Activated CD4-positive, alpha-beta T cell treated with anti-CD3 and anti-CD28 coated beads, Interleukin-2, amount 50 U/mL, for 16 hours (primary cell): Measurements from ENCODE around the gene TMEM175.
A peak's percentile ranks its signal among the peaks of the same experiment; 100 is the strongest.
"Not testable (repeated sequence)": the region's sequence is repeated elsewhere in the genome, so short reads cannot be mapped to it uniquely, and the experiment has no call there.

Experiments
- DNase-seq: peaks from one replicate; pipeline ENCODE4 v3.0.0-alpha.2; 2020

TMEM175 gene

DNA sequence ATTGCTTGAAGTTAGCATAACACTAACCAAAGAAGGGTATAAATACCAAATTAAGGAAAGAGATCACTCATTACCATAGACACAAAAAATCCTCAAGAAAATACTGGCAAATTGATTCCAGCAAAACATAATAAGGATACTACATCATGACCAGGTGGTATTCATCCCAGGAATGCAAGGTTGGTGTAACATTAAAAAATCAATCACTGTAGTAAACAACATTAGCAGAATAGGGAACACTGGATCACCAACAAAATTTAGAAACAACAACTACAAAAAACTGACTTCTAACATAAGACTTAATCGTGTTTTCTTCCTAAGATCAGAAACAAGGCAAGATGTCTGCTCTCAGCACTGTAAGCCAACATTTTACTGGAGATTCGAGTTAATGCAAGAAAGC, 14.3 kb upstream of the TMEM175 start:
- DNase-seq: no peak

DNA sequence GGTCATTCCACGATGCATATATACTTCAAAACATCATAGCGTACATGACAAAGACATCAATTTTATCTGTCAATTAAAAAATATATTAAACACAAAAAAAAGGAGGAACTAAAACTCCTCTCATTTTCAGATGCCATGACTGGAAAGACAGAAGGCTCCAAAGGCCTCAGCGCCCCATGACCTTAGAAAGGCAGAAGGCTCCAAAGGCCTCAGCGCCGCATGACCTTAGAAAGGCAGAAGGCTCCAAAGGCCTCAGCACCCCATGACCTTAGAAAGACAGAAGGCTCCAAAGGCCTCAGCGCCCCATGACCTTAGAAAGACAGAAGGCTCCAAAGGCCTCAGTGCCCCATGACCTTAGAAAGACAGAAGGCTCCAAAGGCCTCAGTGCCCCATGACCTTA, 13.7 kb upstream of the TMEM175 start:
- not testable (repeated sequence) for DNase-seq

DNA sequence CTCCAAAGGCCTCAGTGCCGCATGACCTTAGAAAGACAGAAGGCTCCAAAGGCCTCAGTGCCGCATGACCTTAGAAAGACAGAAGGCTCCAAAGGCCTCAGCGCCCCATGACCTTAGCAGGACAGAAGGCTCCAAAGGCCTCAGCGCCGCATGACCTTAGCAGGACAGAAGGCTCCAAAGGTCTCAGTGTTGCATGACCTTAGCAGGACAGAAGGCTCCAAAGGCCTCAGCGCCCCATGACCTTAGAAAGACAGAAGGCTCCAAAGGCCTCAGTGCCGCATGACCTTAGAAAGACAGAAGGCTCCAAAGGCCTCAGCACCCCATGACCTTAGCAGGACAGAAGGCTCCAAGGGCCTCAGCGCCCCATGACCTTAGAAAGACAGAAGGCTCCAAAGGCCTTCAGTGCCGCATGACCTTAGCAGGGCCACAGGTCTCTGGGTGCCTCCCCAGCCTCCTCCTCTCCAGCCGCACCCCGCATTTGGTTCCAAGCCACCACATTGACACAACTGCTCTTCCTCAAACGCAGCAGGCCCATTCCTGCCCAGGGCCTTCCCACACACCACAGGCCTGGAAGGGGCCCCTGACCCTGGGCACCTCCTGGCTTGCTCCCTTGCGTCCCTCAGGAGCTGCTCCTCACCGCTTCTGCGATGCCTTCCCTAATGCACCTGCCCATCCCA, 13.1 kb upstream of the TMEM175 start:
- not testable (repeated sequence) for DNase-seq

DNA sequence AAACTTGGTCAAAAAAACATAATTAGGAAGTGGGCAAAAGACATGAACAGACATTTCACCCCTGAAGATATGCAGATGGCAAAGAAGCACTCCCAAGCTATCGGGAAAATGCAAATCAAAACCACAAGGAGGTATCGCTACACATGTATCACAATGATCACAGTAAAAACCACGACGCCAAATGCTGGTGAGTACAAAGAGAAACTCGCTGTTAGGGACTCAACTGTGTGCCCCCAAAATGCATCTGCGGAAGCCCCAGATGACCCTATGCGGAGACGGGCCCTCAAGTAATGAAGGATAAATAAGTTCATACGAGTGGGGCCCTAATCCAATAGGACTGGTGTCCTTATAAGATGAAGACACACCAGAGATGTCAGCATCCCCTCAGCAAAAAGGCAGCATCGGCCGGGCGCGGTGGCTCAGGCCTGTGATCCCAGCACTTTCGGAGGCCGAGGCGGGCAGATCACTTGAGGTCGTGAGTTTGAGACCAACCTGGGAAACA, 10.4 kb upstream of the TMEM175 start:
- peak; percentile 58 for DNase-seq

DNA sequence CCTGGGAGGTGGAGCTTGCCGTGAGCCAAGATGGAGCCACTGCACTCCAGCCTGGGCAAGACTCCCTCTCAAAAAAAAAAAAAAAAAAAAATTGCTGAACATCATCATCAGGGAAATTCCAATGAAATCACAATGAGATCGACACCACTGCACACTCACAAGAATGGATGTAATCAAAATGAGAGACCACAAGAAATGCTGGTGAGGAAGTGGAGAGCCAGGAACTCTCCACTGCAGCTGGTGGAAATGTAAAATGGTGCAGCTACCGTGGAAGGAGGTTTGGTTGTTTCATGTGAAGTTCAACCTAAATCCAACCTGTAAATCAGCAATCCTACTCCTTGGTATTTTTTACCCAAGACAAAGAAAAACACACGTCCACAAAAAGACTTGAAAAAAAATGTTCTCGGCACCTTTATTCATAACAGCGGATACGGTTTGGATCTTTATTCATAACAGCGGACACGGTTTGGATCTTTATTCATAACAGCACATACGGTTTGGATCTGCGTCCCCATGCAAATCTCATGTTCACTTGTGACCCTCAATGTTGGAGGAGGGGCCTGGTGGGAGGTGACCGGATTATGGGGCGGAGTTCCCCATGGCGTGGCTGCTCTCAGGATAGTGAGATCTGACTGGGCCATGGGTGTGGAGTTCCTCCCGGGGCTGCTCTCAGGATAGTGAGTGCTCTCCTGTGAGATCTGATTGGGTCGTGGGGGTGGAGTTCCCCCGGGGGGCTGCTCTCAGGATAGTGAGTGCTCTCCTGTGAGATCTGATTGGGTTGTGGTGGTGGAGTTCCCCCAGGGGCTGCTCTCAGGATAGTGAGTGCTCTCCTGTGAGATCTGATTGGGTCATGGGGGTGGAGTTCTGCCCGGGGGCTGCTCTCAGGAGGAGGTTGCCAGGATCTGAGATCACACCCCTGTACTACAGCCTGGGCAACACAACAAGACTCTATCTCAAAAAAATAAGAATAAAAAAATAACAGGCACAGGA, 7.9 kb upstream of the TMEM175 start:
- DNase-seq: peak; percentile 48

DNA sequence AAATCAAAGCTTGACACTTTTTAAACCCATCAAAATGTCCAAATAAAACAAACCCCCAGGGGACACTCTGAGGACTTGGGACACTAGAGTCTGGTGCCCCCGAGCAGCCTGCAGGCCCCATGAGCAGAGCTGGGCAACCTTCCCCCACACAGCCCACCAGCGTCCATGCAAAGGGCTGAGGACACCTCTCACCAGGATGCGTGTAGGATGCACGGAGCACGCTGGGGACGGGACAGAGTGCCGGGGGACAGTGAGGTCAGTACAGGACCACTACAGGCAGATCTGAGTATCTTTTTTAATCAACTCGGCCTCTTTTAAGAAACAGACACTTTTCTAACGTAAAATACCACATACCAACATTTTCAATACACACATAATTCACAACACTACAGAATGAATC, 7.1 kb upstream of the TMEM175 start:
- DNase-seq: no peak

DNA sequence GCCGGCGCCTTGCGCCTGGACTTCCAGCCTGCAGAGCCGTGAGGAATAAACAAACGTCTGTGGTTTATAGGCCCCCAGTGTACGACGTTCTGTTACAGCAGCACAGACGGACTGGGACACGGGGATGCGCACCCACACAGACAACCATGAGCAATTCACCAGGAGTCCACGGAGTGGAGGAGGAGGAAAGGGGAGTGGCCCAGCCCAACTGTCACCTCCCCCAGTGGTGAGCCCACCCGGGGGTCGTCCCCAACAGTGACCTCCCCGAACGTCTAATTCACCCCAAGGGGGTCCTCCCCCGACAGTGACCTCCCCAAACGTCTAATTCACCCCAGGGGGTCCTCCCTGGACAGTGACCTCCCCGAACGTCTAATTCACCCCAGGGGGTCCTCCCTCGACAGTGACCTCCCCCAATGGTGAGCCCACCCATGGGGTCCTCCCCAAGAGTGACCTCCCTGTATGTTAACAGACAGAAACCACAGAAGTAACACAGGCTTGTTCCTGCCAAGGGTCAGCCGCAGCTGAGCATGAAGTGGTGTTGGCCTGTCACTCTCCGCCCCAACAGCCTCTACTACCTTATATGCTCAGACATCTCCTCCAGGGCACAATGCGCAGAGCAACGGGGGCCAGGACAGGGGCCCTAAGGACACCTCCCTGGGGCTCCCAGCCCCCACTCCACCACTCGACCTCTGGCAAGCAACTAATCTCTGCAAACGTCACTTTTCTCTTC, 6.3 kb upstream of the TMEM175 start:
- DNase-seq: no peak

DNA sequence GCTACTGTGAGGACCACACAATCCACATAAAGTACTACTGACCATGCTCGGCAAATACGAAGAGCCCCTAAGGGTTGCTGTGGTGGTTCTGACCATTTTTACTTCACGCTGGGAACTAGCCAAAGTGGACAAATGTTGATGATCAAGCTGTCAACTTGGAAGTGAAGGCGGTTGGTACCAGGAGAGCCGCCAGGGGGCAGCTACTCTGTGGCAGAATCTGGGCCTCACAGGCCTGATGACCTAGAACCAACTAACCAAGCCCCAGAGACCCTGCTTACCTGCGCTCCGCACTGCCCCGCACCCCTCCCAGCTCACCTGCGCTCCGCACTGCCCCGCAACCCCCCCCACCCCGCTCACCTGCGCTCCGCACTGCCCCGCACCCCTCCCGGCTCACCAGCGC, 5.7 kb upstream of the TMEM175 start:
- no peak for DNase-seq

DNA sequence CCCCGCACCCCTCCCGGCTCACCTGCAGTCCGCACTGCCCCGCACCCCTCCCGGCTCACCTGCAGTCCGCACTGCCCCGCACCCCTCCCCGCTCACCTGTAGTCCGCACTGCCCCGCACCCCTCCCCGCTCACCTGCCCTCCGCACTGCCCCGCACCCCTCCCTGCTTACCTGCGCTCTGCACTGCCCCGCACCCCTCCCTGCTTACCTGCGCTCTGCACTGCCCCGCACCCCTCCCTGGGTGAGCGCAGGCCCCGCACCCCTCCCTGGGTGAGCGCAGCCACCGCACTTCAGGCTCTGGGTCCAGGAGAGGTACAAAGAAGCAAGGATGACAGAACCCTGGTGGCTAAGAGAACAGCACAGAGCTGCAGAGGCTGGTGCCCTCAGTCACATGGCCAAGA, 4.7 kb upstream of the TMEM175 start:
- not testable (repeated sequence) for DNase-seq

DNA sequence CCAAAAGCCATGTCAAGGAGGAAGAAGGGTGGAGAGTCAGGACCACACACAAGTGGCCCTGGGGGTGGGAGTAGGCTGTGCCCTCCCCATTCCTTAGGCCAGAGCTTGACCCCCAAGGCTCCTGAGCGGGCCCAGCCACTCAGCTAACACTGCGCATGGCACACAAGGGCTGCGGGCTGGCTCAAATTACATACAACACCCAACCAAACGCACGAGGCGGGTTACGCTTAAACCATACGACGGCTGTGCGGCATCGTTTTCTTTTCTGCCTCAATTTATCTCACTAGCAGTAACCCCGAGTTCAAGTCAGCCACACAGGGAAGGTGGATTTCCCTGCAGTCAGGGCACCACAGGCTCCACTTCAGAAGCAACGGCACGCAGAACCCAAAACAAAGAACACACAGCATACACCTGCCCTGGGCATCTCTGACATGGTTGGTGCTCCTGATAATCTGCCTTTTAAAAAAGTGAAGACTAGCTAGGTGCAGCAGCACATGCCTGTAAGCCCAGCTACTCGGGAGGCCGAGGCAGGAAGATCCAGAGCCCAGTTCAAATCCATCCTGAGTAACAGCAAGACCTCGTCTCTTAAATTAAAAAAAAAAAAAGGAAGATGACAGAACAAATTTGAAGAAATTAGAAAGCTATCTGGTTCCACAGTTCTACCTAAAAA, 3.0 kb upstream of the TMEM175 start:
- DNase-seq: no peak

DNA sequence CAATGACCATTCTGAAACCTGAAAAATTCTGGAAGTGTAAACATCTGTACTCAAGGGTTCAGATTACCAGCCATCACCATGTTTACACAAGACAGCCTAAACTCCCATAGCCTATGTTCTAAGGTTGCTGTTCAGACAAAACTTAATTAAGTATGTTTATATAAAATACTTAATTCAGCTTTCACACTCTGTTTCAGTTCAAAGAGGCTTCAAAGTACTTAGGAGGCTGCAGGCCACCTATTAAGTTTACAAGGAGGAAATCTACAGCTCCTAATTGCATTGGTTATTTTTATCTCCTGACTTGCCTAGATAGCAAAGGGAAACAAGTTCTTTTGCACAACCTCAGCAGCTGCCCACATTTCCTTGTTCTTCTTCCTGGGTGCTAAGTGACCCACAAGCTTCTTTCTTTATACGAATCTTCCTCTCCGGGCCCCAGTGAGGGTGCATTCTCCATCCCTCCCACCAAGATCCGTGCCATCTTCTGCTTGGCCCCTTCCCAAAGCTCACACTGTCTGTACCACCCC, 2.2 kb upstream of the TMEM175 start:
- DNase-seq: no peak

DNA sequence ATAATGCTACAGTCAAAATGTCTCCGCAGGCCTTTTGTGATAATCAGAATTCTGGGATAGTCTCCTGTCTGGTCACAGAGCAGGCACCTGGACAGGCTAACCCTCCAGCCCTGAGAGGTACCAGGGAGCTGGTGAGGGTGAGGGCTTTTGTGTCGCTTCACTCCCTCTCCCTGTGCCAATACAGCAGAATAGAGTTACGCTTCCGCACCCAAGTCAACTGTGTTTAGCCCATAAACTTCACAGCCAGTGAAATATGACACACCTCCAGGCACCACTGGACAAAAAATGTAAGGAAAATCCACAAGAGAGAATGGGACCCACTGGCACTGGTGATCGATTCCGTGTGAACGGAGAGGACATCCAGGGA, 1.4 kb upstream of the TMEM175 start:
- DNase-seq: no peak

DNA sequence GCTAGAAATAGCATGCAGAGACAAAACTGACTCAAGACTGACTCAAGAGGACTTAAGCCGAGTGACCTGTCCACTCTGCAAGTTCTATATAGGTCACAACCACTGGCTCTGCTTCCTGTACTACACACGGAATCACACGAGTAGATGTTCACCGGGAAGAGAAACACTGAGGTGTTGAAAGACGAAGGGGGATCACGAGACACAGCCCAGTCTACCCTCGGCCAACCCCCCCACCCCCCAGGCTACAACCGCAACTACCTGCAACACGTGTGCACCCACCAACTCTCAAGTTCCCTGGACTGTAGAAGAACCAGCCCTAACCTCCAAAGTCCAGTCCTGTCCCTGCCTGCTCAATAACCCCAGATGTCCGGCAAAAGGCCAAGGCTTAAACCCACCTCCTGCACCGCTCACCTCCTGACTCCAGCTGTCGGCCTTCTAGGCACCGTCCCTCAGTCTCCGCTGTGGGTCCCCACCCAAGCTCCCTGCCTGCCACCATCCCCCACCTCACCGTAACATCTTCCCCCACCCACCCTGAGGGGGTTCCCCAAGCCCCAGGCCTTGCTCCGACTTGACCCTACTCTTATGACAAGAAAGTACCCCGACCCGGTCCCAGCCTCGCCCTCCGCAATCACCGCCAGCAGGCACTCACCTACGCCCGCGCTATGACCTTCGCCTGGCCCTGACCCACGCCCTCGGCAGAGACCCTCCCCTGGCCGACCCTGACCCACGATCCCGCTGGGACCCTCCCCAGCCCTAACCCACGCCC, 883 bp upstream of the TMEM175 start:
- no peak for DNase-seq

DNA sequence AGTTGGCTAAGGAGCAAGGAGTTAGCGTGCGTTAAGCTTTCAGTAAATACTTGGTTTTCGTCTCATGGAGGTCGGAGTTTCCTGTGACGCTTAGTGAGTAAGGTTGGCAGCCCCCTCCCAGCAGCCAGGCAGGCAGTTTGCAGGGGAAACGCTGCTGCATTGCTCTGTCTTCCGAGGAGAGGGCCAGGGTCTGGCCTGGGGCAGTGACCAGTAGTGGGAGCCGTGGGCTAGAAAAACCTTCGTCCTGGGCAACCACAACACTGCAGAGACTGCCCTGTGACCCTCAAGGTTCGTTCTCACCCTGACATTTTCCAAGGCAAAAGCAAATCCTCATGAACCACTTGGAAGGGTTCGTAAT, 432 bp downstream of the TMEM175 start:
- DNase-seq: no peak

DNA sequence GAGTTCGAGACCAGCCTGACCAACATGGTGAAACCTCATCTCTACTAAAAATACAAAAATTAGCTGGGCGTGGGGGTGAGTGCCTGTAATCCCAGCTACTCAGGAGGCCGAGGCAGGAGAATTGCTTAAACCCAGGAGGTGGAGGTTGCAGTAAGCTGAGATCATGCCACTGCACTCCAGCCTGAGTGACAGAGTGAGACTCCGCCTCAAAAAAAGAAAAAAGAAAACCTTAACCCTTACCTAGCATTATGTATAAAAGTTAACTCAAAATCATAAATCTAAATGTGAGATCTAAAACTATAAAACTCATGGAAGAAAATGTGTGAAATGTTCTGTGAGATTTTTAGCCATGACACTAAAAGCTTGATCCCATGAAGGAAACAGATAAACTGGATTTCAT, 7.2 kb downstream of the TMEM175 start:
- DNase-seq: not testable (repeated sequence)

DNA sequence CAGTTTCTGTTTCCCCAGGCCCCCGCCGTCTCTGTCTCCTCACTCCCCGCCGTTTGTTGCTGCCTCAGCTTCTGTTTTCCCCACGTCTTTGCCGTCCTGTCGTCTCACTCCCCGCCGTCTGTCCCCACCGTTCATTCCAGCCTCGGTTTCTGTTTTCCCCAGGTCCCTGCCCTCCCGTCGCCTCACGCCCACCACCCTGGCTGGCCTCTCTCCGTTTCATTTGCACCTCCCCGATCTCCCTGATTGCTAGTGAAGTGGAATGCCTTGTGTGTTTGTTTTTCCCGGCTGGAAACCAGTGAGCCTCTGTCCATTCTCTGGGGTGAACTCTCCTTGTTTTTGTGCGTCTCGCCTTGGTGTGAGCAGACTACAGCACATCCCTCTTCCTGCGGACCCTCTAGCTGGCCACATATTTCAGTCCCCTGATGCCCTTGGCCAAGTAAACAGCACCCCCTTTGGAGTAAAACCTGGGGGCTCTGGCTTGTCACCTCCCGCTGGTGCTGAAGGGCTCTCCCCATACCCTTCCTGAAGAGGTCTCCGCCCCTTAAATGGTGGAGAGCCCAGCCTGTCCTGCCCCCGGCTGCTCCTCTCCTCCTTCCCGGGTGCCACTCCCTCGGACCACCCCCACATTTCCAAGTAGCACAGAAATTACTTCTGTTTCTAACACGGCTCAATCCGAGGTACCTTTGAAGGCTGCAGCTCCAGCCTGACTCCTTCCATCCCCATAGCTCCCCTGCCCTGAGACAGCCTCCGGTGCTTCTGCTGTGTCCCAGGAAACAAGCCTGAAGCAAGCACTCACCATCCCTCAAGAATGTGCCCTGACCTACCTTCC, 13.2 kb downstream of the TMEM175 start:
- no peak for DNase-seq

DNA sequence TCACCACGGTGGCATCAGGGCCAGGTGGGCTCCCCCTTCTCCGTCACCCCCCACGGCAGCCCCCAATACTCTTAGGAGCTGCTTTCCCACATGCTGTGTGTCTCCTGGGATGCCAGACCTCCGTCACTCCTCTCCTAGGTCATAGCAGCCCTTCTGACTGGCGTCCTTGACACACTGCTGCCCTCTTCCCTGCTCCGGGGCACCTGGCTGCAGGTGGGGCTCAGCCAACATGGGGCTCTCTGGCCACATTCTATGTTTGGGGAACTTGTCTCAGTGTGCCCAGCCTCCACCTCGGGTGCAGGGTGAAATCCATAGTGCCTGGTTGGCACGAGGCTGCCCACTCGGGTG, 13.8 kb downstream of the TMEM175 start:
- no peak for DNase-seq

DNA sequence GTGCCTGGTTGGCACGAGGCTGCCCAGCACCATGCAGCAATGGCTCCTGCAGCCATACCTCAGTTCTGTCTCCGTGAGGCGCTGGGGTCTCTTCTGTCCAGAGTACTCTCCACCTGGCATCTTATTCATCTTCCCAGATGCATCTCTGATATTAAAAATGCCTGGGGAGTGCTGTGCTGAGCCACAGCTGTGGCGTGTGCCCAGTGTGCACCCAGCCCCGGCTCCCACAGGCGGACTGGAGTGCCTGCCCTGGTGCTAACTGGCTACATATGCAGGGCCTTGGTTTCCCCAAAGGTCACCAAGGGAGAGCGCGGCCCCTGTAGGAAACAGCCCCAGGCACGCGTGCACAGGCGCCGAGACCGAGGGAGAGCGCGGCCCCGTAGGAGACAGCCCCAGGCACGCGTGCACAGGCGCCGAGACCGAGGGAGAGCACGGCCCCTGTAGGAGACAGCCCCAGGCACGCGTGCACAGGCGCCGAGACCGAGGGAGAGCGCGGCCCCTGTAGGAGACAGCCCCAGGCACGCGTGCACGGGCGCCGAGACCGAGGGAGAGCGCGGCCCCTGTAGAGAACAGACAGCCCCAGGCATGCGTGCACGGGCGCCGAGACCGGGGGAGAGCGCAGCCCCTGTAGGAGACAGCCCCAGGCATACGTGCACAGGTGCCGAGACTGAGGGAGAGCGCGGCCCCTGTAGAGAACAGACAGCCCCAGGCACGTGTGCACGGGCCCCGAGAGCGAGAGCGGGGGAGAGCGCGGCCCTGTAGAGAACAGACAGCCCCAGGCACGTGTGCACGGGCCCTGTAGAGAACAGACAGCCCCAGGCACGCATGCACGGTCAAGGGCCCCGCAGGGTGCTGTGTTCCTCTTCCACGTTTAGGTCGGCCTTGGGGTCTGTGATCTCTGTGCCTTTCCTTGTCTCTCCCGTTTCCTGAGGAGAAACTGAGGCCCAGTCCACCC, 14.5 kb downstream of the TMEM175 start:
- no peak for DNase-seq

DNA sequence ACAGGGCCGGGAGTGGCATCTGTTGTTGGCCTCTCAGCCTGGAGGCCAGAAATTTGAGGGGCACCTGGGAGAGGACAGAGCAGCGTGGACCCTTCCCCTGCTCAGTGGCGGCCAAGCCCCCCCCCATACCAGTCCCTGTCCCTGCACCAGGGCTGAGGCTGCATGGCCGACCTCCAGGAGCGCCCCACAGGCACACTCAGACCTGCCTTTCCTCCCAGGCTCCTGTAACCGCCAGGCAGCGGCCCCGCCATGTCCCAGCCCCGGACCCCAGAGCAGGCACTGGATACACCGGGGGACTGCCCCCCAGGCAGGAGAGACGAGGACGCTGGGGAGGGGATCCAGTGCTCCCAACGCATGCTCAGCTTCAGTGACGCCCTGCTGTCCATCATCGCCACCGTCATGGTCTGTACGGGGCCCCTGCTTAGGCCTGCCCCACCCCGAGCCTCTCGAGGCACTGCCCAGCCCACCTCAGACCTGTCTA, 15.3 kb downstream of the TMEM175 start:
- no peak for DNase-seq
